ENCODE measurements around the gene SYTL3.

DNA sequence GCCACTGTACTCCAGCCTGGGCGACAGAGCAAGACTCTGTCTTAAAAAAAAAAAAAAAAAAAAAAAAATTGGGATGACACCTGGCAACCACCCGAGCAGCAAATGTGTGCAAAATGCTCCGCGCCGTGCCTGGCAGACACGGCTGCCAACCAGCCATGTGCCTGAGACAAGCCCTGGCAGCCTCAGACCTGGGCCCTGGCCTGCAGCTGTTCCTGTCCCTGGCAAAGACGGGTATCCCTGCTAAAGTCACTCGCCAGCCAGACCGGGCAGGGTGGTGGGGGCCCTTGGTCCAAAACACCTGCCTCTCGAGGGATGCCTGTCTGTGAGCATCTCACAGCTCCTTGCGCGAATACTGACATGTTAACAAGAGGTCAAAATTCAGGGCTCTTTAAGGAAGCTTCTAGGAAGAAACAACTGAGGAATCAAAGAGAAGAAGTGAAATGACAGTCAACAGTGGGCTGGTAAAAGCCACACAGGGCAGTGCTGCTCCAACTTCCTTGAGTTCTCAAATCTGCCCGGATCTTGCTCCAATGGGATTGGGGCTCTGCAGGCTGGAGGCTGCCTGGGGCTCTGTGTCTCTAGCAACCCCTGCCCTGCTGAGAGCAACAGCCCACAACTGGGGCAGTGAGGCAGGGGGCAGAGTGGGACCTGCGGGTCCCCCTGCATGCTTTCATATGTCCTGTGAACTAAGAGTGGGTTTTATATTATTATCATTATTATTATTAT, 53.4 kb downstream of the SYTL3 start:
- TF ChIP-seq CTCF (IDR thresholded peaks at IDR 0.05) = no peak
- no peak for TF ChIP-seq EP300 (IDR thresholded peaks at IDR 0.05)
- no peak for TF ChIP-seq POLR2A (IDR thresholded peaks at IDR 0.05)

Measured in stomach (tissue), 4 donors.